Heart right ventricle (tissue), 16 donors: ENCODE data around the gene GZMM. TPM values are rescaled to one million over a fixed set of nuclear protein-coding genes. Genes with fewer than 3 reads are reported as not detected.
A peak's percentile ranks its signal among the peaks of the same experiment; 100 is the strongest.

Source experiments
- ATAC-seq, 8 donors: fragments of 200-7000 bp; cut with Tn5 transposase; one replicate each; pipeline ENCODE4 v1.9.1; 2020; ENCODE audit warnings: mild to moderate bottlenecking in 8 of 8, moderate library complexity in 8 of 8, moderate number of reproducible peaks in 1 of 8
- DNase-seq, 2 donors: peaks; one replicate each; pipeline ENCODE4 v3.0.0-alpha.2; 2020
- H3K27ac ChIP-seq, 10 donors: fragments of 200-600 bp; sonication (generic) in 2 of 10; one replicate each; pipeline versions ENCODE4 v1.5.0 to v1.8.0; 2020 to 2022; ENCODE audit warnings: mild to moderate bottlenecking in 3 of 10
- H3K27me3 ChIP-seq, 7 donors: fragments of 200-600 bp; one replicate each; pipeline ENCODE4 v1.8.0; 2021 to 2022; ENCODE audit warnings: mild to moderate bottlenecking in 2 of 7
- H3K36me3 ChIP-seq, 9 donors: fragments of 200-600 bp; sonication (generic) in 1 of 9; one replicate each; pipeline versions ENCODE4 v1.5.0 to v1.8.0; 2020 to 2022; ENCODE audit warnings: mild to moderate bottlenecking in 2 of 9
- H3K4me1 ChIP-seq, 9 donors: fragments of 200-600 bp; sonication (generic) in 1 of 9; one replicate each; pipeline versions ENCODE4 v1.5.0 to v1.8.0; 2020 to 2022; ENCODE audit warnings: mild to moderate bottlenecking in 4 of 9
- H3K4me3 ChIP-seq, 10 donors: fragments of 200-600 bp; sonication (generic) in 2 of 10; one replicate each; pipeline versions ENCODE4 v1.5.0 to v1.8.0; 2020 to 2022; ENCODE audit warnings: mild to moderate bottlenecking in 7 of 10, moderate library complexity in 2 of 10
- H3K9me3 ChIP-seq, 11 donors: fragments of 200-600 bp in 10 of 11; sonication (generic) in 2 of 11; one replicate each; pipeline versions ENCODE4 v1.5.0 to v1.8.0; 2013 to 2022; ENCODE audit warnings: mild to moderate bottlenecking in 2 of 11, control low read depth in 1 of 11, moderate library complexity in 1 of 11
- WGBS, 2 donors: extraction: QIAGEN DNeasy Blood & Tissue Kit; methylation state at CpG; one replicate each; pipeline ENCODE4 v1.1.7; 2013; ENCODE audit warnings: inconsistent platforms in 1 of 2; 5-methylcytosine and 5-hydroxymethylcytosine counted together
- intact Hi-C, 10 donors: fragments of 100-400 bp; cut with DNase I; formaldehyde crosslinking; loops; one replicate each; pipeline versions ENCODE4 v1.11.1 to v1.14.2; 2022
- polyA plus RNA-seq, 2 donors: library from polyadenylated mRNA; stranded (reverse); fragments of 200-250 nt; gene quantifications; one replicate each; pipeline ENCODE4 v1.2.3, GENCODE V29; 2013
- total RNA-seq, 10 donors: library from RNA; stranded (reverse); fragmentation: NEBNext Ultra II Directional in 3 of 10; extraction: Animal tissue kit (Norgen Biotek cat#: 25700) in 3 of 10; gene quantifications; one replicate each; pipeline versions ENCODE4 v1.2.1 to v1.2.4, GENCODE V29; 2021 to 2023
- TF ChIP-seq, protein P1 (sequence below), 9 donors: fragments of 200-600 bp; sonication (generic) in 2 of 9; IDR thresholded peaks; one replicate each; pipeline versions ENCODE4 v1.5.0 to v1.8.0; 2021 to 2022; ENCODE audit warnings: antibody characterized with exemption in 9 of 9, mild to moderate bottlenecking in 5 of 9, moderate library complexity in 1 of 9
- donor health status: Arrhythmogenic right ventricular cardiomyopathy.
- donor health status: ischemic (EF 13 %, LVEDD 7.1; RV severe dilation, severe dysfunction).
- donor health status: healthy with polysubstance abuse.
- donor health status: DM: no; HTN: yes; CAD: no.
- donor health status: DM: no; HTN: no; CAD: no.
- donor health status: ischemic (EF 25% LVEDD 6.9; RV normal size, moderate dysfunction).
- donor health status: ischemic (EF 25% LVEDD 5.7; RV mildly dilated, moderate dysfunction).
- donor health status: healthy.
- donor health status: DM: yes; HTN: yes; CAD: no.
- donor health status: Ischemic cardiomyopathy.
- donor health status: ischemic (EF 35%, LVEDD 5.7; RV mildly dilated, moderate dysfunction).
- donor health status: nonischemic (EF 11% LVEDD 7.7; RV severe dilation, severe dysfunction).
- donor health status: DM: yes; HTN: yes; CAD: no.
- donor health status: PGD.
- donor health status: ischemic (EF 29% LVEDD 5.4; RV normal size, mild dysfunction).
- donor health status: nonischemic (EF 23%, LVEDD 6.1; RV moderate dilation, normal function).

Gene GZMM
- total and polyA plus RNA-seq, 12 donors: 0.25 to 2.7 (median 0.44) TPM; not detected in 7

GRCh38 chr19:497869-498510 is 45.9 kb upstream of the GZMM start:
- Histone ChIP-seq H3K36me3 (no peaks in the 10 kb centered on the region), H3K4me1 (peaks cover 4 to 30% (median 12%) of the 10 kb centered on the region in 9 donors), H3K27ac (no peak overlapping the region), H3K9me3 (peaks cover 0 to 7% (median 0%) of the 10 kb centered on the region in 11 donors), H3K4me3 (peak overlapping the region in 4 of 10 donors; percentile 18 to 29 (median 20)), H3K27me3 (peaks cover 12 to 50% (median 37%) of the 10 kb centered on the region in 7 donors)
- DNase-seq: no peak
- intact Hi-C loops: no loop called here
- no peak for ATAC-seq
- TF ChIP-seq, protein P1, sequence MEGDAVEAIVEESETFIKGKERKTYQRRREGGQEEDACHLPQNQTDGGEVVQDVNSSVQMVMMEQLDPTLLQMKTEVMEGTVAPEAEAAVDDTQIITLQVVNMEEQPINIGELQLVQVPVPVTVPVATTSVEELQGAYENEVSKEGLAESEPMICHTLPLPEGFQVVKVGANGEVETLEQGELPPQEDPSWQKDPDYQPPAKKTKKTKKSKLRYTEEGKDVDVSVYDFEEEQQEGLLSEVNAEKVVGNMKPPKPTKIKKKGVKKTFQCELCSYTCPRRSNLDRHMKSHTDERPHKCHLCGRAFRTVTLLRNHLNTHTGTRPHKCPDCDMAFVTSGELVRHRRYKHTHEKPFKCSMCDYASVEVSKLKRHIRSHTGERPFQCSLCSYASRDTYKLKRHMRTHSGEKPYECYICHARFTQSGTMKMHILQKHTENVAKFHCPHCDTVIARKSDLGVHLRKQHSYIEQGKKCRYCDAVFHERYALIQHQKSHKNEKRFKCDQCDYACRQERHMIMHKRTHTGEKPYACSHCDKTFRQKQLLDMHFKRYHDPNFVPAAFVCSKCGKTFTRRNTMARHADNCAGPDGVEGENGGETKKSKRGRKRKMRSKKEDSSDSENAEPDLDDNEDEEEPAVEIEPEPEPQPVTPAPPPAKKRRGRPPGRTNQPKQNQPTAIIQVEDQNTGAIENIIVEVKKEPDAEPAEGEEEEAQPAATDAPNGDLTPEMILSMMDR (IDR thresholded peaks at IDR 0.05): no peak
- WGBS, 2 donors: 5 to 8% methylated on average over 45 to 50 of the region's 50 CpGs

DNA sequence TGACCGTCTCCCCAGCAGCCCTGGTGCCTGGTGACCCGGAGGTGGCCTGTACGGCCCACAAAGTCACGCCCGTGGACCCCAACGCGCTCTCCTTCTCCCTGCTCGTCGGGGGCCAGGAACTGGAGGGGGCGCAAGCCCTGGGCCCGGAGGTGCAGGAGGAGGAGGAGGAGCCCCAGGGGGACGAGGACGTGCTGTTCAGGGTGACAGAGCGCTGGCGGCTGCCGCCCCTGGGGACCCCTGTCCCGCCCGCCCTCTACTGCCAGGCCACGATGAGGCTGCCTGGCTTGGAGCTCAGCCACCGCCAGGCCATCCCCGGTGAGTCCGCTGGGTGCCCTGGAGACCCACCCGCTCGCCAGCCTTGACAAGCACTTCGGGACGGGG is 45.4 kb upstream of the GZMM start:
- no peak overlapping the region for H3K27ac ChIP-seq
- WGBS, 2 donors: 16 to 22% methylated on average over 25 to 26 of the region's 26 CpGs
- peaks cover 0 to 7% (median 0%) of the 10 kb centered on the region in 11 donors for H3K9me3 ChIP-seq
- intact Hi-C loops: no loop called here
- TF ChIP-seq, protein P1 (IDR thresholded peaks at IDR 0.05): no peak
- peak overlapping the region in 1 of 10 donors; percentile 19 for H3K4me3 ChIP-seq
- ATAC-seq (no peak), DNase-seq (no peak)
- peaks cover 4 to 29% (median 12%) of the 10 kb centered on the region in 9 donors for H3K4me1 ChIP-seq
- no peaks in the 10 kb centered on the region for H3K36me3 ChIP-seq
- H3K27me3 ChIP-seq: peaks cover 12 to 50% (median 37%) of the 10 kb centered on the region in 7 donors

- intact Hi-C loops: no loop called here
- Histone ChIP-seq H3K4me1 (peaks cover 4 to 23% (median 12%) of the 10 kb centered on the region in 9 donors), H3K27me3 (peaks cover 12 to 50% (median 37%) of the 10 kb centered on the region in 7 donors), H3K4me3 (no peak overlapping the region), H3K27ac (no peak overlapping the region), H3K9me3 (peaks cover 0 to 7% (median 0%) of the 10 kb centered on the region in 11 donors), H3K36me3 (no peaks in the 10 kb centered on the region)
- 77 to 79% methylated on average over 30 to 31 of the region's 31 CpGs for WGBS, 2 donors
- TF ChIP-seq, protein P1 (IDR thresholded peaks at IDR 0.05): no peak
- no peak for DNase-seq
- no peak for ATAC-seq
Measured at GRCh38 chr19:498977-499623, 44.8 kb upstream of the GZMM start.

- intact Hi-C loops: no loop called here
- Histone ChIP-seq H3K36me3 (no peaks in the 10 kb centered on the region), H3K4me1 (peaks cover 5 to 16% (median 12%) of the 10 kb centered on the region in 9 donors), H3K4me3 (no peak overlapping the region), H3K27ac (no peak overlapping the region), H3K27me3 (peaks cover 12 to 44% (median 31%) of the 10 kb centered on the region in 7 donors), H3K9me3 (peaks cover 0 to 7% (median 0%) of the 10 kb centered on the region in 11 donors)
- ATAC-seq: no peak
- no peak for DNase-seq
- 81 to 82% methylated on average over 17 of the region's 17 CpGs for WGBS, 2 donors
- TF ChIP-seq, protein P1 (IDR thresholded peaks at IDR 0.05): no peak
Measured at GRCh38 chr19:501646-502045, 42.2 kb upstream of the GZMM start.
